ENCODE measurements around the gene SLC30A3. TPM values are rescaled to one million over a fixed set of nuclear protein-coding genes. Genes with fewer than 3 reads are reported as not detected.
A peak's percentile ranks its signal among the peaks of the same experiment; 100 is the strongest.

Gene SLC30A3
- total and polyA plus RNA-seq, 2 of the 13 experiments (the other 11 are each of a cell fraction or from before 2014, with no cell fraction given): 0.38 to 0.79 TPM

- Histone ChIP-seq H3K4me2 (ENCODE audit: low read depth, low read length) (peak overlapping the region; percentile 57; the same call in 1 of the 2 replicates), H2AFZ (ENCODE audit: low read length) (no peak overlapping the region), H3K9ac (ENCODE audit: insufficient read depth, low read depth, low read length) (no peak overlapping the region), H4K20me1 (ENCODE audit: insufficient read depth, low read length) (no peaks in the 10 kb centered on the region), H3K4me3 (replicated peaks in 1 of 3; ENCODE audit: insufficient read depth in 1 of 3, low read depth in 2 of 3, low read length in 3 of 3) (no peak overlapping the region), H3K4me1 (ENCODE audit: insufficient read depth, low read length) (peaks cover 40% of the 10 kb centered on the region), H3K9me3 (ENCODE audit: low read length) (no peaks in the 10 kb centered on the region), H3K36me3 (replicated peaks in 1 of 2; ENCODE audit: control insufficient read depth in 1 of 2, insufficient read depth in 2 of 2, low read length in 2 of 2) (peaks cover 7 to 46% of the 10 kb centered on the region in 2 experiments), H3K27ac (ENCODE audit: extremely low read length, insufficient read depth, low read length) (peak overlapping the region; percentile 9), H3K79me2 (ENCODE audit: insufficient read depth, low read length) (peaks cover 15% of the 10 kb centered on the region), H3K27me3 (ENCODE audit: control insufficient read depth in 1 of 2, insufficient read depth in 2 of 2, low read length in 2 of 2) (no peaks in the 10 kb centered on the region; a peak in 1 of 5 replicates)
- intact Hi-C loops (cut with micrococcal nuclease; ENCODE audit: unreplicated experiment) (no loop called here), in situ Hi-C loops (cut with HindIII; ENCODE audit: extremely low pct_ligation_motif_present, low pct_unique_long_range_greater_than_20kb) (no loop called here)
- ATAC-seq: no peak
- CTCF ChIA-PET (ENCODE audit: low intra/inter-chr PET ratio, low total read pairs): no interaction called here
- TF ChIP-seq RBM39 (IDR thresholded peaks at IDR 0.05; ENCODE audit: low read depth, low read length, poor library complexity, severe bottlenecking) (no peak), ZNF124 (CRISPR knock-in tag; IDR thresholded peaks at IDR 0.05) (no peak), ZNF546 (CRISPR knock-in tag; conservative IDR thresholded peaks at IDR 0.05) (no peak), ZBTB7A (CRISPR knock-in tag; IDR thresholded peaks at IDR 0.05) (no peak), ZNF713 (CRISPR knock-in tag; IDR thresholded peaks at IDR 0.05) (no peak), ZNF253 (CRISPR knock-in tag; IDR thresholded peaks at IDR 0.05; ENCODE audit: borderline replicate concordance) (no peak), ZNF841 (CRISPR knock-in tag; IDR thresholded peaks at IDR 0.05; ENCODE audit: borderline replicate concordance) (no peak), ZNF441 (CRISPR knock-in tag; IDR thresholded peaks at IDR 0.05; ENCODE audit: borderline replicate concordance) (no peak), ZSCAN12 (CRISPR knock-in tag; IDR thresholded peaks at IDR 0.05) (no peak), ZNF569 (CRISPR knock-in tag; IDR thresholded peaks at IDR 0.05; ENCODE audit: borderline replicate concordance) (no peak), IKZF5 (CRISPR knock-in tag; IDR thresholded peaks at IDR 0.05) (no peak), ZHX1 (CRISPR knock-in tag; IDR thresholded peaks at IDR 0.05; ENCODE audit: low read depth) (no peak)
- WGBS (ENCODE audit: low lambda C conversion rate): 97% methylated on average over 13 of the region's 13 CpGs
- BruUV-seq (replicated peaks): no TSS peak
- DNase-seq (ENCODE audit: low spot score): no peak
- POLR2A ChIA-PET: no interaction called here
- no peak for FAIRE-seq
Measured at GRCh38 chr2:27216416-27217137, 46.3 kb downstream of the SLC30A3 start.
